MM.1S (cell line): Measurements from ENCODE around the gene VPS8.

Experiments used
- DNase-seq: peaks from one replicate; pipeline ENCODE4 v3.0.0-alpha.2; 2015
- H2AFZ ChIP-seq: fragments of 300-600 bp; sonication (generic); 2 replicates; pipeline ENCODE4 v1.6.0; 2016; ENCODE audit warnings: antibody characterized with exemption, low read length
- H3F3A ChIP-seq: fragments of 300-600 bp; sonication (generic); 2 replicates; pipeline ENCODE4 v1.6.1; 2016; ENCODE audit warnings: mild to moderate bottlenecking, antibody characterized with exemption, low read length, moderate library complexity, mixed read lengths; ENCODE audit not compliant: insufficient read depth
- H3K27ac ChIP-seq: fragments of 300-600 bp; sonication (generic); 2 replicates; pipeline ENCODE4 v1.5.1; 2016; ENCODE audit warnings: mild to moderate bottlenecking, low read length
- H3K27me3 ChIP-seq: fragments of 300-600 bp; sonication (generic); replicated peaks from 2 replicates; pipeline ENCODE4 v1.6.0; 2016; ENCODE audit warnings: low read length; ENCODE audit not compliant: insufficient read depth
- H3K36me3 ChIP-seq: fragments of 300-600 bp; sonication (generic); replicated peaks from 2 replicates; pipeline ENCODE4 v1.6.1; 2016; ENCODE audit warnings: mild to moderate bottlenecking, low read length, mixed read lengths; ENCODE audit not compliant: insufficient read depth
- H3K4me1 ChIP-seq: fragments of 300-600 bp; sonication (generic); 2 replicates; pipeline ENCODE4 v1.6.1; 2016; ENCODE audit warnings: low read length, mixed read lengths
- H3K4me2 ChIP-seq: fragments of 300-600 bp; sonication (generic); 2 replicates; pipeline ENCODE4 v1.6.0; 2016; ENCODE audit warnings: low read depth, low read length
- H3K4me3 ChIP-seq: fragments of 300-600 bp; sonication (generic); 2 replicates; pipeline ENCODE4 v1.5.1; 2016; ENCODE audit warnings: low read length, mixed read lengths
- H3K79me2 ChIP-seq: fragments of 300-600 bp; sonication (generic); 2 replicates; pipeline ENCODE4 v1.6.1; 2016; ENCODE audit warnings: mixed run types, low read length, mixed read lengths
- H3K9ac ChIP-seq: fragments of 300-600 bp; sonication (generic); 2 replicates; pipeline ENCODE4 v1.6.1; 2016; ENCODE audit warnings: low read length, mixed read lengths
- H3K9me2 ChIP-seq: fragments of 300-600 bp; sonication (generic); replicated peaks from 2 replicates; pipeline ENCODE4 v1.6.1; 2016; ENCODE audit warnings: mild to moderate bottlenecking, low read length, mixed read lengths; ENCODE audit not compliant: insufficient read depth
- H3K9me3 ChIP-seq: fragments of 300-600 bp; sonication (generic); replicated peaks from 2 replicates; pipeline ENCODE4 v1.6.1; 2016; ENCODE audit warnings: mild to moderate bottlenecking, low read length, mixed read lengths; ENCODE audit not compliant: insufficient read depth
- H4K20me1 ChIP-seq: fragments of 300-600 bp; sonication (generic); 2 replicates; pipeline ENCODE4 v1.6.1; 2016; ENCODE audit warnings: mild to moderate bottlenecking, low read length, moderate library complexity, mixed read lengths; ENCODE audit not compliant: insufficient read depth
- CTCF ChIP-seq: fragments of 300-600 bp; sonication (generic); IDR thresholded peaks from 2 replicates; pipeline ENCODE4 v1.5.1; 2016; ENCODE audit warnings: antibody characterized with exemption, low read length, mixed read lengths
- EZH2 ChIP-seq: fragments of 300-600 bp; sonication (generic); optimal IDR thresholded peaks from 2 replicates; pipeline ENCODE3; 2017; ENCODE audit warnings: low read depth, mild to moderate bottlenecking, antibody characterized with exemption, low read length, mixed read lengths
- EZH2phosphoT487 ChIP-seq: fragments of 300-600 bp; sonication (generic); IDR thresholded peaks from 2 replicates; pipeline ENCODE4 v1.6.1; 2018; ENCODE audit warnings: antibody characterized with exemption, low read length

Gene VPS8

DNA sequence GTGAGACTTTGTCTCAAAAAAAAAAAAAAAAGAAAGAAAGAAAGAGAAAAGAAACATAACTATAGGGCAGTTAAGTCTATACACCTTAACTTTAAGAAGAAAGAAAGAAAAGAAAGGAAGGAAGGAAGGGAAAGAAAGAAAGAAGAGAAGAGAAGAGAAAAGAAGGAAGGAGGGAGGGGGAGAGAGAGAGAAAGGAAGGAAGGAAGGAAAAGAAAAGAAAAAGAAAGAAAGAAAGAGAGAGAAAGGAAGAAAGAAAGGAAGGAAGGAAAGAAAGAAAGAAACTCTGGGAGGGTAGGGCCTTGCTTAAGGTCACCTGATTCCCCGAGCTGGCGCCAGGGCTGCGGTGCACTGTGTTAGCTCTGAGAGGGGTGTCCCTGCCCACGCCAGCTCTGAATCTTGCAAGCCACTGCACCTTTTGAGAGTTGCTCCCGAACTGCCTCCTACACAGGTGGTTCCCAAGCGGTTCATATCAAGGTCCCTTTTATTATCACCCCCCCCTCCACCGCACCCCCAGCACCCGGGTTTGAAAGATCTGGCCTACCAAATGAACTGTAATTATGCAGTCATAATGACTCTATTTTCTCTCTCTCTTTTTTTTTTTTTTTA lies 39.2 kb upstream of the VPS8 start:
- no peaks in the 10 kb centered on the region for H4K20me1 ChIP-seq
- no peak for DNase-seq
- H3F3A ChIP-seq, result no peaks in the 10 kb centered on the region
- H3K9me3 ChIP-seq, result no peaks in the 10 kb centered on the region
- no peaks in the 10 kb centered on the region for H3K36me3 ChIP-seq
- no peaks in the 10 kb centered on the region for H3K79me2 ChIP-seq
- no peak overlapping the region for H3K4me2 ChIP-seq
- no peak overlapping the region for H3K4me3 ChIP-seq
- H2AFZ ChIP-seq, result no peak overlapping the region
- H3K9me2 ChIP-seq, result no peaks in the 10 kb centered on the region
- peaks cover 76% of the 10 kb centered on the region for H3K27me3 ChIP-seq
- TF ChIP-seq EZH2phosphoT487 (no peak), CTCF (no peak), EZH2 (no peak)
- H3K9ac ChIP-seq, result no peak overlapping the region
- no peaks in the 10 kb centered on the region for H3K4me1 ChIP-seq
- no peak overlapping the region for H3K27ac ChIP-seq

GRCh38 chr3:184773283-184774186 lies 38.4 kb upstream of the VPS8 start:
- no peaks in the 10 kb centered on the region for H3K9me3 ChIP-seq
- no peaks in the 10 kb centered on the region for H3K36me3 ChIP-seq
- H3K4me1 ChIP-seq, result no peaks in the 10 kb centered on the region
- no peak overlapping the region for H3K4me3 ChIP-seq
- H3K79me2 ChIP-seq, result no peaks in the 10 kb centered on the region
- no peak overlapping the region for H2AFZ ChIP-seq
- H3K27ac ChIP-seq, result no peak overlapping the region
- H3K9me2 ChIP-seq, result no peaks in the 10 kb centered on the region
- H3K4me2 ChIP-seq, result no peak overlapping the region
- H4K20me1 ChIP-seq, result no peaks in the 10 kb centered on the region
- no peak overlapping the region for H3K9ac ChIP-seq
- TF ChIP-seq EZH2phosphoT487, result no peak
- no peak for TF ChIP-seq CTCF
- TF ChIP-seq EZH2, result no peak
- no peak for DNase-seq
- H3K27me3 ChIP-seq, result peaks cover 76% of the 10 kb centered on the region
- no peaks in the 10 kb centered on the region for H3F3A ChIP-seq

- H3K4me3 ChIP-seq, result no peak overlapping the region
- TF ChIP-seq EZH2phosphoT487 (no peak), CTCF (no peak), EZH2 (no peak)
- H3K27me3 ChIP-seq, result peaks cover 71% of the 10 kb centered on the region
- H2AFZ ChIP-seq, result no peak overlapping the region
- H3K27ac ChIP-seq, result no peak overlapping the region
- no peaks in the 10 kb centered on the region for H3K79me2 ChIP-seq
- H3F3A ChIP-seq, result no peaks in the 10 kb centered on the region
- no peaks in the 10 kb centered on the region for H3K36me3 ChIP-seq
- H3K4me2 ChIP-seq, result no peak overlapping the region
- H3K9ac ChIP-seq, result no peak overlapping the region
- no peaks in the 10 kb centered on the region for H3K9me3 ChIP-seq
- H3K9me2 ChIP-seq, result no peaks in the 10 kb centered on the region
- no peaks in the 10 kb centered on the region for H3K4me1 ChIP-seq
- H4K20me1 ChIP-seq, result no peaks in the 10 kb centered on the region
- DNase-seq, result no peak
Observed at GRCh38 chr3:184776916-184777315, 35.0 kb upstream of the VPS8 start.
